Peyer's patch (tissue), 4 donors: ENCODE measurements around the gene HS3ST2. TPM values are rescaled to one million over a fixed set of nuclear protein-coding genes. Genes with fewer than 3 reads are reported as not detected.

Source experiments
- DNase-seq, 3 donors: peaks; one replicate each; pipeline ENCODE4 v3.0.0-alpha.2; 2017 to 2019
- H3K27ac ChIP-seq, 4 donors: fragments of 200-600 bp; sonication (generic); one replicate each; pipeline ENCODE4 v1.5.1; 2016 to 2019
- H3K27me3 ChIP-seq, 2 donors: fragments of 200-600 bp; sonication (generic); one replicate each; pipeline ENCODE4 v1.5.1; 2019
- H3K36me3 ChIP-seq, 3 donors: fragments of 200-600 bp; sonication (generic); one replicate each; pipeline ENCODE4 v1.5.1; 2016 to 2019
- H3K4me1 ChIP-seq, 4 donors: fragments of 200-600 bp; sonication (generic); one replicate each; pipeline ENCODE4 v1.5.1; 2016 to 2019
- H3K4me3 ChIP-seq, 4 donors: fragments of 200-600 bp; sonication (generic); 1 replicate in 3 of 4; 2 replicates in 1 of 4; pipeline ENCODE4 v1.5.1; 2016 to 2019; ENCODE audit warnings: mild to moderate bottlenecking in 1 of 4
- H3K9me3 ChIP-seq, 4 donors: fragments of 200-600 bp; sonication (generic); one replicate each; pipeline ENCODE4 v1.5.1; 2016 to 2019; ENCODE audit warnings: mild to moderate bottlenecking in 1 of 4
- CTCF ChIP-seq, 6 experiments: fragments of 450-650 bp in 4 of 6; fragments of 200-600 bp in 2 of 6; sonication (generic) in 1 of 6; IDR thresholded peaks; one replicate each; pipeline ENCODE4 v1.5.1; 2017 to 2019; ENCODE audit warnings: antibody characterized with exemption in 6 of 6, mild to moderate bottlenecking in 3 of 6, moderate library complexity in 1 of 6
- POLR2A ChIP-seq, 2 donors: fragments of 450-650 bp; IDR thresholded peaks; one replicate each; pipeline ENCODE4 v1.5.1; 2017; ENCODE audit warnings: antibody characterized with exemption in 2 of 2, mild to moderate bottlenecking in 2 of 2, moderate library complexity in 2 of 2
- total RNA-seq, 4 donors: library from RNA; depleted of rRNA; stranded (reverse); fragments of >200 nt; gene quantifications; one replicate each; pipeline ENCODE4 v1.1.0, GENCODE V29; 2016

The HS3ST2 gene
- total RNA-seq, 4 donors from 2014 or later = 0.40 TPM; not detected in 3

- DNase-seq = no peak
- no peak overlapping the region for H3K27ac ChIP-seq
- no peaks in the 10 kb centered on the region for H3K9me3 ChIP-seq
- no peaks in the 10 kb centered on the region for H3K36me3 ChIP-seq
- no peaks in the 10 kb centered on the region for H3K4me1 ChIP-seq
- TF ChIP-seq POLR2A (IDR thresholded peaks at IDR 0.05) (no peak), CTCF (IDR thresholded peaks at IDR 0.05) (no peak)
- H3K4me3 ChIP-seq = no peak overlapping the region
- H3K27me3 ChIP-seq = no peaks in the 10 kb centered on the region
Measured at GRCh38 chr16:22804893-22805292, 9.1 kb upstream of the HS3ST2 start.

- DNase-seq = no peak
- TF ChIP-seq POLR2A (IDR thresholded peaks at IDR 0.05) (no peak), CTCF (IDR thresholded peaks at IDR 0.05) (no peak)
- no peaks in the 10 kb centered on the region for H3K9me3 ChIP-seq
- H3K27ac ChIP-seq = no peak overlapping the region
- no peaks in the 10 kb centered on the region for H3K27me3 ChIP-seq
- H3K4me3 ChIP-seq = no peak overlapping the region
- H3K36me3 ChIP-seq = no peaks in the 10 kb centered on the region
- no peaks in the 10 kb centered on the region for H3K4me1 ChIP-seq
Measured at GRCh38 chr16:22805326-22805725, 8.6 kb upstream of the HS3ST2 start.

DNA sequence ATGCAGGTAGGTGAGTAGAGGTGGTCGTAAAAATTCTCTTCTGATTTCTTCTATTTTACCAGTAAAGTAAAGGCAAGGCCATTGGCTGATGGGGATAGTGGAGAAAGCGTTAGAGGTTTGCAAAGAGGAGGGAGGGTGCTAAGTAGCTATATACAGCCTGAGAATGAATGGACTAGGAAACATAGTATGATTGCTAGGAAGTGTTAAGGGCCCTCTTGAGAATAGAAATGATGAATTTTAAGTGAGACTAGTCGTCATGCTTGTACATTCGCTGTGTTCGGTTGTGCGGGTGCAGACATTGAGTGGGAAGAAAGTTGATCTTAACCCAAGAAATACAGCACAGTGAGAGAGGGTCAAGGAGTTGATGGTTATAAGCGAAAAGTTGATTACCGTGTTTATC is 7.2 kb upstream of the HS3ST2 start:
- Histone ChIP-seq H3K27me3 (no peaks in the 10 kb centered on the region), H3K4me3 (no peak overlapping the region), H3K9me3 (no peaks in the 10 kb centered on the region), H3K4me1 (no peaks in the 10 kb centered on the region), H3K27ac (no peak overlapping the region), H3K36me3 (no peaks in the 10 kb centered on the region)
- DNase-seq = no peak
- TF ChIP-seq CTCF (IDR thresholded peaks at IDR 0.05) (no peak), POLR2A (IDR thresholded peaks at IDR 0.05) (no peak)

GRCh38 chr16:22810226-22810625 is 3.7 kb upstream of the HS3ST2 start:
- Histone ChIP-seq H3K27me3 (peaks cover 0 to 15% of the 10 kb centered on the region in 2 donors), H3K4me3 (no peak overlapping the region), H3K27ac (no peak overlapping the region), H3K9me3 (no peaks in the 10 kb centered on the region), H3K4me1 (peaks cover 0 to 17% (median 3%) of the 10 kb centered on the region in 4 donors), H3K36me3 (no peaks in the 10 kb centered on the region)
- TF ChIP-seq POLR2A (IDR thresholded peaks at IDR 0.05) (no peak), CTCF (IDR thresholded peaks at IDR 0.05) (no peak)
- no peak for DNase-seq

GRCh38 chr16:22813223-22813947 is 577 bp upstream of the HS3ST2 start:
- peaks cover 0 to 15% of the 10 kb centered on the region in 2 donors for H3K27me3 ChIP-seq
- H3K27ac ChIP-seq = no peak overlapping the region
- H3K9me3 ChIP-seq = no peaks in the 10 kb centered on the region
- H3K36me3 ChIP-seq = no peaks in the 10 kb centered on the region
- H3K4me1 ChIP-seq = peaks cover 0 to 17% (median 3%) of the 10 kb centered on the region in 4 donors
- TF ChIP-seq CTCF (IDR thresholded peaks at IDR 0.05) (peak in 2 of 6 experiments; percentile 23 to 35), POLR2A (IDR thresholded peaks at IDR 0.05) (no peak)
- H3K4me3 ChIP-seq = peak overlapping the region in 3 of 4 donors; percentile 20 to 43 (median 32)
- DNase-seq = peak in 2 of 3 donors; percentile 47 to 52
